CD4-positive, alpha-beta memory T cell (primary cell): Measurements from ENCODE around the gene JPT1. TPM values are rescaled to one million over a fixed set of nuclear protein-coding genes. Genes with fewer than 3 reads are reported as not detected.

Source experiments
- CTCF ChIA-PET: fragments of 350-600 bp; sonication (Branson Sonifier 250); formaldehyde crosslinking; loops from one replicate; lab custom pipeline; 2021; ENCODE audit warnings: inconsistent platforms; ENCODE audit not compliant: partially characterized antibody; lab: Charles Lee
- POLR2A ChIA-PET: fragments of 350-600 bp; sonication (Branson Sonifier 250); formaldehyde crosslinking; loops from one replicate; lab custom pipeline; 2021; ENCODE audit not compliant: partially characterized antibody; lab: Charles Lee
- DNase-seq, 5 donors: peaks; one replicate each; pipeline versions ENCODE4 v3.0.0 to v3.0.0-alpha.2; 2020 to 2022; ENCODE audit warnings: mixed read lengths in 1 of 5
- H3K27ac ChIP-seq: one replicate; pipeline ENCODE4 v1.7.0; 2013; ENCODE audit warnings: low read depth, low read length
- H3K27me3 ChIP-seq: 2 replicates; pipeline ENCODE4 v1.7.0; 2013; ENCODE audit warnings: mild to moderate bottlenecking, low read length, moderate library complexity; ENCODE audit not compliant: insufficient read depth
- H3K36me3 ChIP-seq: 2 replicates; pipeline ENCODE4 v1.7.0; 2013; ENCODE audit warnings: mild to moderate bottlenecking, low read length, moderate library complexity; ENCODE audit not compliant: insufficient read depth
- H3K4me1 ChIP-seq: 2 replicates; pipeline ENCODE4 v1.7.0; 2013; ENCODE audit warnings: mild to moderate bottlenecking, low read length, moderate library complexity; ENCODE audit not compliant: insufficient read depth
- H3K4me3 ChIP-seq, 2 donors: one replicate each; pipeline ENCODE4 v1.7.0; 2013; ENCODE audit warnings: low read length in 2 of 2, mild to moderate bottlenecking in 1 of 2
- H3K9me3 ChIP-seq, 2 donors: one replicate each; pipeline ENCODE4 v1.7.0; 2013; ENCODE audit warnings: low read length in 2 of 2, control low read depth in 1 of 2; ENCODE audit not compliant: control insufficient read depth in 1 of 2
- H3K27ac Mint-ChIP-seq, 7 donors: one replicate each; pipeline ENCODE4 v1.8.0; 2020 to 2021; ENCODE audit warnings: mixed read lengths in 7 of 7, mild to moderate bottlenecking in 6 of 7, inconsistent platforms in 3 of 7, moderate library complexity in 3 of 7
- H3K27me3 Mint-ChIP-seq, 2 donors: one replicate each; pipeline ENCODE4 v1.8.0; 2020 to 2021; ENCODE audit warnings: mixed read lengths in 2 of 2
- H3K36me3 Mint-ChIP-seq, 2 donors: one replicate each; pipeline ENCODE4 v1.8.0; 2020 to 2021; ENCODE audit warnings: mixed read lengths in 2 of 2, inconsistent platforms in 1 of 2, mild to moderate bottlenecking in 1 of 2
- H3K4me1 Mint-ChIP-seq, 4 donors: one replicate each; pipeline ENCODE4 v1.8.0; 2020 to 2021; ENCODE audit warnings: mixed read lengths in 4 of 4, mild to moderate bottlenecking in 1 of 4
- H3K4me3 Mint-ChIP-seq, 8 donors: one replicate each; pipeline ENCODE4 v1.8.0; 2020 to 2021; ENCODE audit warnings: mixed read lengths in 8 of 8, mild to moderate bottlenecking in 7 of 8, moderate library complexity in 6 of 8, inconsistent platforms in 3 of 8
- H3K9me3 Mint-ChIP-seq, 8 donors: one replicate each; pipeline ENCODE4 v1.8.0; 2020 to 2021; ENCODE audit warnings: mixed read lengths in 8 of 8, mild to moderate bottlenecking in 5 of 8, inconsistent platforms in 3 of 8, moderate library complexity in 1 of 8
- intact Hi-C: fragments of 100-400 bp; cut with micrococcal nuclease; formaldehyde crosslinking; loops from one replicate; pipeline ENCODE4 v1.15.1; 2023
- polyA plus RNA-seq, 2 donors: library from polyadenylated mRNA; unstranded; fragments of 300-500 nt; fragmentation: Illumina TruSeq; gene quantifications; one replicate each; pipeline ENCODE4 v1.2.3, GENCODE V29; 2021
- total RNA-seq, 2 experiments: library from RNA; stranded (reverse); gene quantifications; one replicate each; pipeline ENCODE4 v1.2.3, GENCODE V29; 2021

Gene JPT1
- total and polyA plus RNA-seq, 4 experiments from 2014 or later = 37.8 to 130 (median 72.2) TPM

- ChIA-PET CTCF (interaction anchor here (0.7 to 5.8 kb wide), 18 partner anchors 10 to 169 kb away, joined by 3 to 127 read pairs (median 8); partner anchors contain the start of genes ARMC7, JPT1 and MRPL58), POLR2A (interaction anchor here (0.5 to 6.9 kb wide), 21 partner anchors 8 to 635 kb away, joined by 3 to 97 read pairs (median 6); partner anchors contain the start of genes ARMC7, GGA3, GRB2 and JPT1)
- H3K36me3 ChIP-seq = peaks cover 5% of the 10 kb centered on the region
- peak within 1 kb of the TSS; percentile 81 to 92 (median 88) for H3K27ac Mint-ChIP-seq
- intact Hi-C loops = loop anchor here (1.0 to 5.0 kb wide), 5 partner anchors 17 to 70 kb away; partner anchors contain the start of gene ARMC7
- H3K36me3 Mint-ChIP-seq = peaks cover 0 to 19% of the 10 kb centered on the region in 2 donors
- H3K4me1 ChIP-seq = peaks cover 16% of the 10 kb centered on the region
- H3K4me3 ChIP-seq = peak within 1 kb of the TSS; percentile 61 to 74
- H3K27me3 Mint-ChIP-seq = no peaks in the 10 kb centered on the region
- no peaks in the 10 kb centered on the region for H3K9me3 ChIP-seq
- peak within 1 kb of the TSS; percentile 87 to 91 (median 90) for H3K4me3 Mint-ChIP-seq
- H3K4me1 Mint-ChIP-seq = peaks cover 8 to 19% (median 11%) of the 10 kb centered on the region in 4 donors
- no peaks in the 10 kb centered on the region for H3K27me3 ChIP-seq
- peak within 1 kb of the TSS; percentile 80 for H3K27ac ChIP-seq
- DNase-seq = peak in 4 of 5 donors; percentile 38 to 60 (median 49)
- no peaks in the 10 kb centered on the region for H3K9me3 Mint-ChIP-seq
Observed at GRCh38 chr17:75131278-75132017, 22.9 kb downstream of the JPT1 start, which contains the start of gene NT5C. Gene NT5C (minus strand): TSS chr17:75131742. CDS start chr17:75131707, 35 bp downstream.

GRCh38 chr17:75130632-75131277 lies 23.6 kb downstream of the JPT1 start:
- Histone ChIP-seq H3K4me3 (peak overlapping the region; percentile 61 to 74), H3K4me1 (peaks cover 23% of the 10 kb centered on the region), H3K36me3 (peaks cover 5% of the 10 kb centered on the region), H3K27me3 (no peaks in the 10 kb centered on the region), H3K27ac (peak overlapping the region; percentile 80), H3K9me3 (no peaks in the 10 kb centered on the region)
- DNase-seq = peak in 4 of 5 donors; percentile 34 to 59 (median 42)
- Mint-ChIP-seq H3K4me3 (peak overlapping the region; percentile 87 to 91 (median 90)), H3K9me3 (no peaks in the 10 kb centered on the region), H3K27me3 (no peaks in the 10 kb centered on the region), H3K4me1 (peaks cover 13 to 26% (median 18%) of the 10 kb centered on the region in 4 donors), H3K36me3 (peaks cover 0 to 13% of the 10 kb centered on the region in 2 donors), H3K27ac (peak overlapping the region; percentile 81 to 92 (median 88))
- ChIA-PET CTCF (interaction anchor here (0.6 to 5.8 kb wide), 19 partner anchors 8 to 168 kb away, joined by 3 to 127 read pairs (median 5); partner anchors contain the start of genes ARMC7, JPT1 and MRPL58), POLR2A (interaction anchor here (0.9 to 6.9 kb wide), 17 partner anchors 10 to 275 kb away, joined by 3 to 97 read pairs (median 6); partner anchors contain the start of genes ARMC7, GGA3, GRB2 and JPT1)
- intact Hi-C loops = loop anchor here (1.0 to 5.0 kb wide), 7 partner anchors 16 to 169 kb away; partner anchors contain the start of genes ARMC7 and NUP85

GRCh38 chr17:75130059-75130631 lies 24.2 kb downstream of the JPT1 start:
- H3K9me3 Mint-ChIP-seq = no peaks in the 10 kb centered on the region
- Histone ChIP-seq H3K27me3 (no peaks in the 10 kb centered on the region), H3K9me3 (no peaks in the 10 kb centered on the region), H3K36me3 (peaks cover 5% of the 10 kb centered on the region), H3K4me3 (peak overlapping the region in 1 of 2 donors; percentile 19), H3K4me1 (peaks cover 29% of the 10 kb centered on the region), H3K27ac (peak overlapping the region; percentile 80)
- peaks cover 0 to 11% of the 10 kb centered on the region in 2 donors for H3K36me3 Mint-ChIP-seq
- ChIA-PET POLR2A (interaction anchor here (0.9 to 6.9 kb wide), 7 partner anchors 16 to 159 kb away, joined by 3 to 97 read pairs (median 4); partner anchors contain the start of genes ARMC7, JPT1, MRPL58 and SLC25A19), CTCF (interaction anchor here (0.6 to 5.8 kb wide), 11 partner anchors 9 to 168 kb away, joined by 3 to 127 read pairs (median 8); partner anchors contain the start of genes ARMC7 and MRPL58)
- peak overlapping the region in 5 of 8 donors; percentile 55 to 91 (median 90) for H3K4me3 Mint-ChIP-seq
- DNase-seq = no peak
- intact Hi-C loops = loop anchor here (1.0 to 5.0 kb wide), 4 partner anchors 23 to 169 kb away; partner anchors contain the start of gene NUP85
- peak overlapping the region; percentile 81 to 92 (median 88) for H3K27ac Mint-ChIP-seq
- no peaks in the 10 kb centered on the region for H3K27me3 Mint-ChIP-seq
- H3K4me1 Mint-ChIP-seq = peaks cover 16 to 32% (median 21%) of the 10 kb centered on the region in 4 donors

GRCh38 chr17:75129576-75129975 lies 24.7 kb downstream of the JPT1 start:
- H3K4me3 Mint-ChIP-seq = peak overlapping the region in 5 of 8 donors; percentile 34 to 62 (median 55)
- H3K9me3 ChIP-seq = no peaks in the 10 kb centered on the region

GRCh38 chr17:75128694-75129505 lies 25.4 kb downstream of the JPT1 start:
- H3K4me1 Mint-ChIP-seq = peaks cover 26 to 45% (median 33%) of the 10 kb centered on the region in 4 donors
- no peaks in the 10 kb centered on the region for H3K27me3 Mint-ChIP-seq
- Histone ChIP-seq H3K36me3 (peaks cover 5% of the 10 kb centered on the region), H3K9me3 (no peaks in the 10 kb centered on the region), H3K27ac (no peak overlapping the region), H3K4me3 (no peak overlapping the region), H3K4me1 (peaks cover 41% of the 10 kb centered on the region), H3K27me3 (no peaks in the 10 kb centered on the region)
- POLR2A ChIA-PET = interaction anchor here (1.4 to 6.9 kb wide), 2 partner anchors 15 to 26 kb away, joined by 4 to 97 read pairs; partner anchors contain the start of genes ARMC7 and JPT1
- intact Hi-C loops = no loop called here
- DNase-seq = no peak
- H3K27ac Mint-ChIP-seq = no peak overlapping the region
- CTCF ChIA-PET = interaction anchor here (1.0 to 5.8 kb wide), 3 partner anchors 15 to 73 kb away, joined by 3 to 127 read pairs (median 56); partner anchors contain the start of gene ARMC7
- H3K4me3 Mint-ChIP-seq = peak overlapping the region in 1 of 8 donors; percentile 34
- H3K36me3 Mint-ChIP-seq = peaks cover 3 to 9% of the 10 kb centered on the region in 2 donors
- H3K9me3 Mint-ChIP-seq = no peaks in the 10 kb centered on the region

More at GRCh38 chr17:75129576-75129975, 24.7 kb downstream of the JPT1 start:
- H3K36me3 Mint-ChIP-seq = peaks cover 0 to 8% of the 10 kb centered on the region in 2 donors
- Histone ChIP-seq H3K27me3 (no peaks in the 10 kb centered on the region), H3K27ac (no peak overlapping the region), H3K4me3 (no peak overlapping the region), H3K36me3 (peaks cover 5% of the 10 kb centered on the region), H3K4me1 (peaks cover 35% of the 10 kb centered on the region)
- H3K27ac Mint-ChIP-seq = peak overlapping the region in 1 of 7 donors; percentile 19
- POLR2A ChIA-PET = interaction anchor here (1.4 to 6.9 kb wide), 3 partner anchors 15 to 117 kb away, joined by 4 to 97 read pairs (median 10); partner anchors contain the start of genes ARMC7, JPT1 and MRPL58
- H3K9me3 Mint-ChIP-seq = no peaks in the 10 kb centered on the region
- CTCF ChIA-PET = interaction anchor here (3.0 to 5.8 kb wide), 3 partner anchors 8 to 167 kb away, joined by 24 to 127 read pairs (median 32); partner anchors contain the start of gene ARMC7
- H3K27me3 Mint-ChIP-seq = no peaks in the 10 kb centered on the region
- intact Hi-C loops = no loop called here
- peaks cover 20 to 38% (median 26%) of the 10 kb centered on the region in 4 donors for H3K4me1 Mint-ChIP-seq
- no peak for DNase-seq
